BE2C (cell line): ENCODE data around the gene TMCC1.

Experiments
- DNase-seq: peaks from one replicate; pipeline ENCODE4 v3.0.0-alpha.2; 2020
- H3K27me3 ChIP-seq: fragments of 250-450 bp; sonication (Bioruptor Pico); 2 replicates; pipeline ENCODE4 v1.5.1; 2020; ENCODE audit warnings: mild to moderate bottlenecking
- H3K36me3 ChIP-seq: fragments of 250-450 bp; sonication (Bioruptor Pico); 2 replicates; pipeline ENCODE4 v1.5.1; 2020; ENCODE audit warnings: mild to moderate bottlenecking
- H3K4me1 ChIP-seq: fragments of 250-450 bp; sonication (Bioruptor Pico); 2 replicates; pipeline ENCODE4 v1.5.1; 2020
- H3K4me3 ChIP-seq: 2 replicates; pipeline ENCODE4 v1.5.1; 2011; ENCODE audit warnings: low read depth, low read length
- H3K9me3 ChIP-seq: fragments of 250-450 bp; sonication (Bioruptor Pico); 2 replicates; pipeline ENCODE4 v1.5.1; 2020
- TF ChIP-seq, protein P1 (sequence below): IDR thresholded peaks from 2 replicates; pipeline ENCODE4 v1.5.1; 2012; ENCODE audit warnings: mild to moderate bottlenecking, low read depth, low read length

The TMCC1 gene

DNA sequence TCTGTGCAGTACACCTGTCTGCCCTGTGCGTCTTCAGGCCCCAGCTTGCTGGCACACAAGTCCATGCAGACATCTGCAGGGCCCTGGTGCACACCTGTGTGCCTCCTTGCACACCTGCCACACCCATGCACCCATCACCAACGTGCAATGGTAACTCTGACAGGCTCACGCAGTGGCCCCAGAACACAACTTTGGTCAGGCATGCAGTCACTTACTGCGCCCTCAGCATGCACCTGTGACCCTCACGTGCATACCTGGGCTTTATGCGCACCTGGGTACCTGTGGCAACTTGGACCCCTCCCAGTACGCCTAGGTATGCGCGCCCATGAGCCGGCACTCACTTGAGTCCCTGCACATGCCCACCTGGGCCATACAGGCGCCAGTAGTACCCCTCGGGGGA, 288.7 kb downstream of the TMCC1 start:
- H3K27me3 ChIP-seq, result peaks cover 8% of the 10 kb centered on the region
- no peak for DNase-seq
- no peaks in the 10 kb centered on the region for H3K9me3 ChIP-seq
- H3K4me1 ChIP-seq, result peaks cover 4% of the 10 kb centered on the region
- no peaks in the 10 kb centered on the region for H3K36me3 ChIP-seq
- TF ChIP-seq, protein P1, sequence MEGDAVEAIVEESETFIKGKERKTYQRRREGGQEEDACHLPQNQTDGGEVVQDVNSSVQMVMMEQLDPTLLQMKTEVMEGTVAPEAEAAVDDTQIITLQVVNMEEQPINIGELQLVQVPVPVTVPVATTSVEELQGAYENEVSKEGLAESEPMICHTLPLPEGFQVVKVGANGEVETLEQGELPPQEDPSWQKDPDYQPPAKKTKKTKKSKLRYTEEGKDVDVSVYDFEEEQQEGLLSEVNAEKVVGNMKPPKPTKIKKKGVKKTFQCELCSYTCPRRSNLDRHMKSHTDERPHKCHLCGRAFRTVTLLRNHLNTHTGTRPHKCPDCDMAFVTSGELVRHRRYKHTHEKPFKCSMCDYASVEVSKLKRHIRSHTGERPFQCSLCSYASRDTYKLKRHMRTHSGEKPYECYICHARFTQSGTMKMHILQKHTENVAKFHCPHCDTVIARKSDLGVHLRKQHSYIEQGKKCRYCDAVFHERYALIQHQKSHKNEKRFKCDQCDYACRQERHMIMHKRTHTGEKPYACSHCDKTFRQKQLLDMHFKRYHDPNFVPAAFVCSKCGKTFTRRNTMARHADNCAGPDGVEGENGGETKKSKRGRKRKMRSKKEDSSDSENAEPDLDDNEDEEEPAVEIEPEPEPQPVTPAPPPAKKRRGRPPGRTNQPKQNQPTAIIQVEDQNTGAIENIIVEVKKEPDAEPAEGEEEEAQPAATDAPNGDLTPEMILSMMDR, result no peak
- peak overlapping the region; percentile 64 for H3K4me3 ChIP-seq

DNA sequence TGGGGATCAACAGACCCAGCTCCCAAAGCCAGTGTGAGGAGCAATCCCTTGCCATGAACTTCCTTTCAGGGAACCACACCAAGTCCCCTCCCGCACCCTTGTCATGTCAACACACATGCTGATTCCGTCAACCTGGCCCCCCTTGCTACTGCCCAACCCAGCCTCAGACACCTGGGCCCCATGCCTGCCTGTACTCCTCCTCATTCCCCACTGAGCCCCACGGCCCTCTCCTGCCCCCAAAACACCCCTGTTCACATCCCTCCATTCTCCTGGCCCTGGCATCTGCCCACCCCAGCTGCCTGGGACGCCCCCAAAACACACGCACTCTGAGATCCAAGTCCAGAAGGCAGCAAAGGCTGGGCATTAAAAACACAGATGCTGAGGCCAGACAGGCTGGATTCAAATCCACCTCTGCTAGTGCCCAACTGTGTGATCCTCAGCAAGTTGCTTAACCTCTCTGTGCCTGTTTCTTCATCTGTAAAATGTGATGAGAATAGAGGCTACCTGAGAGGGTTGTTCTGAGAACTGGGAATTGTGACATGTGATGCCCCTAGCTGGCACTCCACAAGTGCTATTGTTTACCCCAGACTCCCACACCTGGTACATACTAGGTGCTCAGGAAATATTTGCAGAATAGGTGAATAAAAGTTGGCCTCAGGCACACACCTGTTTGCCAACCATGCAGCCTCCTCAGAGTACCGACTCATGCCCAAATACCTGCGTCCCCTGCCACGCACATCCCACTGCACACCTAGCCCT, 289.3 kb downstream of the TMCC1 start:
- DNase-seq, result no peak
- no peaks in the 10 kb centered on the region for H3K9me3 ChIP-seq
- H3K27me3 ChIP-seq, result peaks cover 8% of the 10 kb centered on the region
- TF ChIP-seq, protein P1, result no peak
- H3K36me3 ChIP-seq, result no peaks in the 10 kb centered on the region
- peak overlapping the region; percentile 64 for H3K4me3 ChIP-seq
- peaks cover 8% of the 10 kb centered on the region for H3K4me1 ChIP-seq

DNA sequence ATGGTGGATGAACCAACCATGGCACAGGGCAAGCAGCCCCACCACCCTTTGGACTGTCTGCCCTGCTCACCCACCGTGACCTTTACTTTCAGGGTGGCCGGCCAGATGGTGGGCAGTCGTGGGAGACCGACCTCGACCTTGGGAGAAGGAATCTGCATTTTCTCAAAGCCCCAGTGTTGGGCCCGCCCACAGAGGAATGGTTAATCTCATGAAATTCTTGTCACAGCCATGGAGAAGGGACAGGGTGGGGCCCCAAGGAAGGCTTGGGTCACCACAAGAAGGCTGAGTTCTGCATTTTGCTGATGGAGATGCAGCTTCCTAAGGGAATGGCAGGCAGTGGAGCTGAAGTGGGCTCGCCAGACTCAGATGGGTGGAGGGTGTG, 290.0 kb downstream of the TMCC1 start:
- Histone ChIP-seq H3K9me3 (no peaks in the 10 kb centered on the region), H3K4me1 (peaks cover 11% of the 10 kb centered on the region), H3K36me3 (no peaks in the 10 kb centered on the region), H3K27me3 (peaks cover 8% of the 10 kb centered on the region), H3K4me3 (no peak overlapping the region)
- TF ChIP-seq, protein P1, result no peak
- DNase-seq, result no peak

GRCh38 chr3:129602730-129603560, 290.6 kb downstream of the TMCC1 start:
- TF ChIP-seq, protein P1, result no peak
- DNase-seq, result peak; percentile 28
- peaks cover 14% of the 10 kb centered on the region for H3K4me1 ChIP-seq

GRCh38 chr3:129602309-129602708, 291.2 kb downstream of the TMCC1 start:
- Histone ChIP-seq H3K4me3 (no peak overlapping the region), H3K27me3 (peaks cover 8% of the 10 kb centered on the region), H3K36me3 (no peaks in the 10 kb centered on the region), H3K4me1 (peaks cover 21% of the 10 kb centered on the region), H3K9me3 (no peaks in the 10 kb centered on the region)
- DNase-seq, result no peak
- TF ChIP-seq, protein P1, result no peak

More at GRCh38 chr3:129602730-129603560, 290.6 kb downstream of the TMCC1 start:
- H3K9me3 ChIP-seq, result no peaks in the 10 kb centered on the region
- H3K4me3 ChIP-seq, result no peak overlapping the region
- no peaks in the 10 kb centered on the region for H3K36me3 ChIP-seq
- peaks cover 8% of the 10 kb centered on the region for H3K27me3 ChIP-seq

DNA sequence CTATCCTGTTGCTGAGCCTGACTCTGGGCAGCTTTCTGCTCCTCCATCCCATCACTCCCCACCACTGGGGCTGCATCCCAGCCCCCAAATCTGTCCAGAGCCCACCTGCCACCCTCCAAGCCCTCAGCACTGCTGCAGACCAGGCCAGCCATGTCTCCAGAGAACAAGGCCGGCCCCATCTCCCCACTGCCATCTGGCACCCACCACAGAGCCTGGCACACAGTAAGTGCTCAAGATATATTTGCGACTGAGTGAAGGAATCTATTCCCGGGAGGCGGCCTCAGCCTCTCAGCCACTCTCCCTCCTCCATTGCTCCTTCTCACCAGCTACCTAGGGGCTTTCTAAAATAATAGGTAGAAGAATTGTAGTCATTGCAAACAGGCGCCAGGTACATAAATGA, 291.8 kb downstream of the TMCC1 start:
- no peak for DNase-seq
- Histone ChIP-seq H3K9me3 (no peaks in the 10 kb centered on the region), H3K27me3 (peaks cover 8% of the 10 kb centered on the region), H3K4me3 (no peak overlapping the region), H3K4me1 (peaks cover 25% of the 10 kb centered on the region), H3K36me3 (no peaks in the 10 kb centered on the region)
- TF ChIP-seq, protein P1, result no peak
